ENCODE measurements around the gene USP36.
A peak's percentile ranks its signal among the peaks of the same experiment; 100 is the strongest.

USP36 gene

GRCh38 chr17:78884148-78884825 lies 43.7 kb upstream of the USP36 start:
- no peak for TF ChIP-seq CTCF (IDR thresholded peaks at IDR 0.05; ENCODE audit: low read depth, low read length)
- no peak for DNase-seq (ENCODE audit: extremely low read depth, low read depth)

- TF ChIP-seq CTCF (IDR thresholded peaks at IDR 0.05; ENCODE audit: low read depth, low read length), result no peak
- DNase-seq (ENCODE audit: extremely low read depth, low read depth), result peak; percentile 88
Observed at GRCh38 chr17:78883533-78884131, 43.0 kb upstream of the USP36 start.

GRCh38 chr17:78883089-78883532 lies 42.5 kb upstream of the USP36 start:
- peak; percentile 87 for DNase-seq (ENCODE audit: extremely low read depth, low read depth)
- TF ChIP-seq CTCF (IDR thresholded peaks at IDR 0.05; ENCODE audit: low read depth, low read length), result no peak

- no peak for DNase-seq (ENCODE audit: extremely low read depth, low read depth)
- no peak for TF ChIP-seq CTCF (IDR thresholded peaks at IDR 0.05; ENCODE audit: low read depth, low read length)
Observed at GRCh38 chr17:78882540-78883088, 42.0 kb upstream of the USP36 start.

GRCh38 chr17:78879635-78880186 lies 39.1 kb upstream of the USP36 start:
- TF ChIP-seq CTCF (IDR thresholded peaks at IDR 0.05; ENCODE audit: low read depth, low read length), result no peak
- peak; percentile 87 for DNase-seq (ENCODE audit: extremely low read depth, low read depth)

GRCh38 chr17:78878871-78879527 lies 38.4 kb upstream of the USP36 start:
- TF ChIP-seq CTCF (IDR thresholded peaks at IDR 0.05; ENCODE audit: low read depth, low read length), result no peak
- DNase-seq (ENCODE audit: extremely low read depth, low read depth), result no peak

Measured in AG09319 (cell line).